NCI-H446 treated with DMSO at 0.1 percent for 48 hours (cell line): ENCODE data around the gene ATG16L2.
A peak's percentile ranks its signal among the peaks of the same experiment; 100 is the strongest.
"Not testable (repeated sequence)": the region's sequence is repeated elsewhere in the genome, so short reads cannot be mapped to it uniquely, and the experiment has no call there.

Experiments
- DNase-seq: peaks from one replicate; lab custom pipeline; 2025; lab: John Stamatoyannopoulos, UW

ATG16L2 gene

GRCh38 chr11:72779495-72780128 is 34.6 kb upstream of the ATG16L2 start:
- no peak for DNase-seq

- DNase-seq: no peak
Measured at GRCh38 chr11:72780296-72781062, 33.7 kb upstream of the ATG16L2 start.

GRCh38 chr11:72781063-72781312 is 33.2 kb upstream of the ATG16L2 start:
- DNase-seq: no peak

- no peak for DNase-seq
Measured at GRCh38 chr11:72781313-72782080, 32.7 kb upstream of the ATG16L2 start.

- no peak for DNase-seq
Measured at GRCh38 chr11:72782081-72782920, 31.9 kb upstream of the ATG16L2 start.

GRCh38 chr11:72783144-72783905 is 30.9 kb upstream of the ATG16L2 start:
- no peak for DNase-seq

GRCh38 chr11:72784662-72785061 is 29.5 kb upstream of the ATG16L2 start:
- DNase-seq: no peak

- DNase-seq: no peak
Measured at GRCh38 chr11:72786305-72787215, 27.7 kb upstream of the ATG16L2 start.

GRCh38 chr11:72787216-72788104 is 26.8 kb upstream of the ATG16L2 start:
- no peak for DNase-seq

GRCh38 chr11:72788241-72788640 is 26.0 kb upstream of the ATG16L2 start:
- no peak for DNase-seq

- DNase-seq: no peak
Measured at GRCh38 chr11:72789493-72790131, 24.6 kb upstream of the ATG16L2 start.

GRCh38 chr11:72791228-72791627 is 23.0 kb upstream of the ATG16L2 start:
- not testable (repeated sequence) for DNase-seq

- no peak for DNase-seq
Measured at GRCh38 chr11:72792437-72793021, 21.7 kb upstream of the ATG16L2 start.

- no peak for DNase-seq
Measured at GRCh38 chr11:72793076-72793424, 21.2 kb upstream of the ATG16L2 start.

GRCh38 chr11:72793425-72794367 is 20.5 kb upstream of the ATG16L2 start, which contains the start of gene STARD10:
Gene STARD10, minus strand, starts transcription at chr11:72794047. Its CDS starts 12,866 bp downstream, at chr11:72781181.
- DNase-seq: peak; percentile 87

GRCh38 chr11:72798361-72798760 is 15.8 kb upstream of the ATG16L2 start:
- no peak for DNase-seq

GRCh38 chr11:72799441-72799840 is 14.8 kb upstream of the ATG16L2 start:
- DNase-seq: no peak
